Measurements from ENCODE around the gene CST3.

DNA sequence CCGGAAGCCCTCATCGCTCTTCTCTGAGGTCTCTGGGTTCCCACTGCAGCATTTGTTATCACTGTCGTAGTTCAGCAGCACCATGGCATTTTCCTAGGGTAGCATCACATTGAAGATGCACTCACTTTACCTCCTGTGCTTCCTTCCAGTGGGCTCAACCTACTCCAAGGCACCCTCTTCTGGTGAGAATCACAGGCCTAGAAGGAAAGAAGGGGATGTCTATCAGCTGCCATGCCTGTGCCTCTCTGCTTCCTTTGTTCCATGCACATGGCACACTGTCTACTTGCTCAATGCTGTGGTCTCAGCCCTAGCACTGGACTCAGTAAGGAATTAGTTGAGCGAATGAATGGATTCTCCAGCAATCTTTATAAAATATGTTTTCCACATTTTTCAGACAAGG is 28.4 kb upstream of the CST3 start:
- TF ChIP-seq CTCF (IDR thresholded peaks at IDR 0.05): no peak
- no peak for TF ChIP-seq POLR2A (IDR thresholded peaks at IDR 0.05)
